Lower leg skin (tissue), 3 donors: ENCODE results near the gene LHFPL4.

Experiments
- POLR2A ChIP-seq, 2 donors: fragments of 450-650 bp; IDR thresholded peaks; one replicate each; pipeline ENCODE4 v1.6.1; 2016 to 2017; ENCODE audit warnings: antibody characterized with exemption in 2 of 2, mild to moderate bottlenecking in 1 of 2, moderate library complexity in 1 of 2
- TF ChIP-seq, protein P1 (sequence below), 3 donors: fragments of 450-650 bp; IDR thresholded peaks; one replicate each; pipeline ENCODE4 v1.5.1; 2016; ENCODE audit warnings: antibody characterized with exemption in 3 of 3, mild to moderate bottlenecking in 3 of 3, moderate library complexity in 2 of 3

DNA sequence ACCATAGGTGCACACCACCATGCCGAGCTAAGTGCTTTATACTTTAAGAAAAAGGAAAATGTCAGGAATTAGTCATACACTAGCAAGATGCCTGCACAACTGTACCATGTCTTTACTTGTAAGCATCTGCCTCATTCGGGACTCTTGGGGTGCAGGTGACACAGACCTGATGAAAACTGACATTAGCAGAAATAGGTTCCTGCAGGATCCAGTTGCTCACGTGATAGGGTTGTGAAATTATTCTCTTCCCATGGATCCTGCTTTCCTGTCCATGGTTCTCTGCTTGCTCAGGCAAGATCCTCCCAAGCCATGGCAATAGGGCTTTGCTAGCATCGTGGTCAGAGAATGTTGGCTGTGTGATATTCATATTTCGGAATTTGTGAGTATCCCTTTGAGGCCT, 10.2 kb upstream of the LHFPL4 start:
- TF ChIP-seq, protein P1, sequence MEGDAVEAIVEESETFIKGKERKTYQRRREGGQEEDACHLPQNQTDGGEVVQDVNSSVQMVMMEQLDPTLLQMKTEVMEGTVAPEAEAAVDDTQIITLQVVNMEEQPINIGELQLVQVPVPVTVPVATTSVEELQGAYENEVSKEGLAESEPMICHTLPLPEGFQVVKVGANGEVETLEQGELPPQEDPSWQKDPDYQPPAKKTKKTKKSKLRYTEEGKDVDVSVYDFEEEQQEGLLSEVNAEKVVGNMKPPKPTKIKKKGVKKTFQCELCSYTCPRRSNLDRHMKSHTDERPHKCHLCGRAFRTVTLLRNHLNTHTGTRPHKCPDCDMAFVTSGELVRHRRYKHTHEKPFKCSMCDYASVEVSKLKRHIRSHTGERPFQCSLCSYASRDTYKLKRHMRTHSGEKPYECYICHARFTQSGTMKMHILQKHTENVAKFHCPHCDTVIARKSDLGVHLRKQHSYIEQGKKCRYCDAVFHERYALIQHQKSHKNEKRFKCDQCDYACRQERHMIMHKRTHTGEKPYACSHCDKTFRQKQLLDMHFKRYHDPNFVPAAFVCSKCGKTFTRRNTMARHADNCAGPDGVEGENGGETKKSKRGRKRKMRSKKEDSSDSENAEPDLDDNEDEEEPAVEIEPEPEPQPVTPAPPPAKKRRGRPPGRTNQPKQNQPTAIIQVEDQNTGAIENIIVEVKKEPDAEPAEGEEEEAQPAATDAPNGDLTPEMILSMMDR (IDR thresholded peaks at IDR 0.05): no peak
- TF ChIP-seq POLR2A (IDR thresholded peaks at IDR 0.05): no peak
